H1 (cell line): Measurements from ENCODE around the gene PDP2.

ENCODE experiments used
- GABPA ChIP-seq: IDR thresholded peaks from 2 replicates; pipeline ENCODE4 v1.6.1; 2011; ENCODE audit warnings: mild to moderate bottlenecking, low read length, moderate library complexity, borderline replicate concordance; ENCODE audit not compliant: insufficient read depth
- POLR2AphosphoS5 ChIP-seq: IDR thresholded peaks from 2 replicates; pipeline ENCODE4 v1.6.1; 2011; ENCODE audit warnings: low read depth, low read length
- SP1 ChIP-seq: IDR thresholded peaks from 2 replicates; pipeline ENCODE4 v1.6.1; 2011; ENCODE audit warnings: low read depth, low read length
- TCF12 ChIP-seq: IDR thresholded peaks from 2 replicates; pipeline ENCODE4 v1.6.1; 2011; ENCODE audit warnings: low read depth, mild to moderate bottlenecking, low read length
- TF ChIP-seq, protein P1 (sequence below), 3 experiments: IDR thresholded peaks; 1 replicate in 2 of 3; 2 replicates in 1 of 3; pipeline versions ENCODE4 v1.5.1 to v1.6.1; 2011; ENCODE audit warnings: low read length in 3 of 3, mild to moderate bottlenecking in 3 of 3, inconsistent platforms in 2 of 3, low read depth in 1 of 3, moderate library complexity in 1 of 3; ENCODE audit not compliant: insufficient read depth in 1 of 3; ENCODE audit errors: control extremely low read depth in 1 of 3

DNA sequence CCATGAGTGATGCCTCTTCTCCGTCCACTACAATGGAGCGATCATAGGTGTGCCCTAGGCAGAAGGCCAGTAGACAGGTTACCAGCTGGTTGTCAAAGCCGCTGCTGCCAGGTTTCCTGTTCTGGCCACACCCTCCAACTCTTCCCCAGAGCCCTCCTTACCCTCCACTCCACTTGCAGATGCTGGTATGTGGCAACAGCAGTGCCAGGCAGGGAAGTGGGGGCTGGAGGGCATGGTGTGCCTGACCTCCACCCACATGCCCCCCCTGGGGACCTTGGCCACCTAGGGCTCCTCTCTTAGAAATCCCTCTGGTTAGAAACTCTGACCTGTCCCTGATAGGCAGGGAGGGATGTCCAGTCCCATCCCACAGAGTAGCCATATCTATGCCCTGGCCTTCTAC, 43.6 kb downstream of the PDP2 start:
- TF ChIP-seq, protein P1, sequence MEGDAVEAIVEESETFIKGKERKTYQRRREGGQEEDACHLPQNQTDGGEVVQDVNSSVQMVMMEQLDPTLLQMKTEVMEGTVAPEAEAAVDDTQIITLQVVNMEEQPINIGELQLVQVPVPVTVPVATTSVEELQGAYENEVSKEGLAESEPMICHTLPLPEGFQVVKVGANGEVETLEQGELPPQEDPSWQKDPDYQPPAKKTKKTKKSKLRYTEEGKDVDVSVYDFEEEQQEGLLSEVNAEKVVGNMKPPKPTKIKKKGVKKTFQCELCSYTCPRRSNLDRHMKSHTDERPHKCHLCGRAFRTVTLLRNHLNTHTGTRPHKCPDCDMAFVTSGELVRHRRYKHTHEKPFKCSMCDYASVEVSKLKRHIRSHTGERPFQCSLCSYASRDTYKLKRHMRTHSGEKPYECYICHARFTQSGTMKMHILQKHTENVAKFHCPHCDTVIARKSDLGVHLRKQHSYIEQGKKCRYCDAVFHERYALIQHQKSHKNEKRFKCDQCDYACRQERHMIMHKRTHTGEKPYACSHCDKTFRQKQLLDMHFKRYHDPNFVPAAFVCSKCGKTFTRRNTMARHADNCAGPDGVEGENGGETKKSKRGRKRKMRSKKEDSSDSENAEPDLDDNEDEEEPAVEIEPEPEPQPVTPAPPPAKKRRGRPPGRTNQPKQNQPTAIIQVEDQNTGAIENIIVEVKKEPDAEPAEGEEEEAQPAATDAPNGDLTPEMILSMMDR (IDR thresholded peaks at IDR 0.05; ENCODE audit: control extremely low read depth in 1 of 3, insufficient read depth in 1 of 3, low read depth in 1 of 3, low read length in 3 of 3): no peak
- TF ChIP-seq TCF12: no peak
- no peak for TF ChIP-seq GABPA
- TF ChIP-seq SP1: no peak
- no peak for TF ChIP-seq POLR2AphosphoS5
